H1 (cell line): ENCODE data around the gene PTPRCAP.

Experiments used
- BRCA1 ChIP-seq: IDR thresholded peaks from 2 replicates; pipeline ENCODE4 v1.6.1; 2012; ENCODE audit warnings: low read depth, low read length, improper control_type of control experiment
- CBX8 ChIP-seq: fragments of 300-800, 300-1000 bp; sonication (generic); IDR thresholded peaks from 2 replicates; pipeline ENCODE4 v1.7.1; 2016; ENCODE audit warnings: low read depth, low read length, borderline replicate concordance
- CEBPB ChIP-seq: IDR thresholded peaks from 2 replicates; pipeline ENCODE4 v1.6.1; 2012; ENCODE audit warnings: low read depth, low read length
- GABPA ChIP-seq: IDR thresholded peaks from 2 replicates; pipeline ENCODE4 v1.6.1; 2011; ENCODE audit warnings: mild to moderate bottlenecking, low read length, moderate library complexity, borderline replicate concordance; ENCODE audit not compliant: insufficient read depth
- HDAC2 ChIP-seq, 2 experiments: fragments of 300-600 bp in 1 of 2; sonication (generic) in 1 of 2; IDR thresholded peaks; 2 replicates each; pipeline ENCODE4 v1.6.1; 2011 to 2012; ENCODE audit warnings: low read depth in 2 of 2, low read length in 2 of 2, mild to moderate bottlenecking in 2 of 2, moderate library complexity in 2 of 2, borderline replicate concordance in 1 of 2, inconsistent platforms in 1 of 2
- KDM4A ChIP-seq: IDR thresholded peaks from one replicate; pipeline ENCODE4 v1.7.1; 2012; ENCODE audit warnings: low read depth, mild to moderate bottlenecking, moderate library complexity, low read length, inconsistent platforms; ENCODE audit not compliant: severe bottlenecking
- POLR2A ChIP-seq, 2 experiments: IDR thresholded peaks; 1 replicate in 1 of 2; 2 replicates in 1 of 2; pipeline ENCODE4 v1.6.1; 2011; ENCODE audit warnings: low read depth in 2 of 2, low read length in 2 of 2, mild to moderate bottlenecking in 2 of 2; ENCODE audit errors: control extremely low read depth in 1 of 2
- POLR2AphosphoS5 ChIP-seq: IDR thresholded peaks from 2 replicates; pipeline ENCODE4 v1.6.1; 2011; ENCODE audit warnings: low read depth, low read length
- RFX5 ChIP-seq: IDR thresholded peaks from 2 replicates; pipeline ENCODE4 v1.6.1; 2011; ENCODE audit warnings: low read depth, low read length, improper control_type of control experiment, borderline replicate concordance
- RNF2 ChIP-seq: fragments of 200-900, 300-1000 bp; sonication (generic); IDR thresholded peaks from 2 replicates; pipeline ENCODE4 v1.7.1; 2016; ENCODE audit warnings: borderline replicate concordance, low read depth, mild to moderate bottlenecking, antibody characterized with exemption, low read length; ENCODE audit not compliant: poor library complexity, severe bottlenecking; ENCODE audit errors: missing control alignments
- SP1 ChIP-seq: IDR thresholded peaks from 2 replicates; pipeline ENCODE4 v1.6.1; 2011; ENCODE audit warnings: low read depth, low read length
- TAF1 ChIP-seq: IDR thresholded peaks from 2 replicates; pipeline ENCODE4 v1.6.1; 2011; ENCODE audit warnings: mild to moderate bottlenecking, low read depth, low read length
- TF ChIP-seq, protein P1 (sequence below), 3 experiments: IDR thresholded peaks; 1 replicate in 2 of 3; 2 replicates in 1 of 3; pipeline versions ENCODE4 v1.5.1 to v1.6.1; 2011; ENCODE audit warnings: low read length in 3 of 3, mild to moderate bottlenecking in 3 of 3, inconsistent platforms in 2 of 3, low read depth in 1 of 3, moderate library complexity in 1 of 3; ENCODE audit not compliant: insufficient read depth in 1 of 3; ENCODE audit errors: control extremely low read depth in 1 of 3
- TF ChIP-seq, protein P2 (sequence below): IDR thresholded peaks from 2 replicates; pipeline ENCODE4 v1.6.1; 2012; ENCODE audit warnings: low read length, inconsistent platforms

DNA sequence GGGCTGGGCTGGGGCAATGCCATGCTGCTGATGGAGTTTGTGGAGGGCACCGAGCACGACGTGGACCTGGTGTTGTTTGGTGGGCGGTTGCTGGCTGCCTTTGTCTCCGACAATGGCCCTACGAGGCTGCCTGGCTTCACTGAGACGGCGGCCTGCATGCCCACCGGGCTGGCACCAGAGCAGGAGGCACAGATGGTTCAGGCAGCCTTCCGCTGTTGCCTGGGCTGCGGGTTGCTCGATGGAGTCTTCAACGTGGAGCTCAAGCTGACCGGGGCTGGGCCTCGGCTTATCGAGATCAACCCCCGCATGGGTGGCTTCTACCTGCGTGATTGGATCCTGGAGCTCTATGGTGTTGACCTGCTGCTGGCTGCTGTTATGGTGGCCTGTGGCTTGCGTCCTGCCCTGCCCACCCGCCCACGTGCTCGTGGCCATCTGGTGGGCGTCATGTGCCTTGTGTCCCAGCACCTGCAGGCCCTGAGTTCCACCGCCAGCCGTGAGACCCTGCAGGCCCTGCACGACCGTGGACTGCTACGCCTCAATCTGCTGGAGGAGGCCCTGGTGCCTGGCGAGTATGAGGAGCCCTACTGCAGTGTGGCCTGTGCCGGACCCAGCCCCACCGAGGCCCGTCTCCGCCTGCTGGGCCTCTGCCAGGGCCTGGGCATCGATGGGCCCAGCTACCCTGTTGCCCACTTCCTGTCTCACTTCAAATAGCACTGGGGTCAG lies 13.4 kb downstream of the PTPRCAP start:
- TF ChIP-seq BRCA1 (no peak), POLR2A (IDR thresholded peaks at IDR 0.05; ENCODE audit: control extremely low read depth in 1 of 2, low read depth in 2 of 2, low read length in 2 of 2) (no peak), POLR2AphosphoS5 (no peak), CBX8 (no peak), CEBPB (no peak), RNF2 (no peak), TAF1 (no peak), HDAC2 (IDR thresholded peaks at IDR 0.05; ENCODE audit: borderline replicate concordance in 1 of 2, low read depth in 2 of 2, low read length in 2 of 2) (no peak), RFX5 (no peak), KDM4A (no peak), GABPA (no peak), SP1 (no peak)
- TF ChIP-seq, protein P1, sequence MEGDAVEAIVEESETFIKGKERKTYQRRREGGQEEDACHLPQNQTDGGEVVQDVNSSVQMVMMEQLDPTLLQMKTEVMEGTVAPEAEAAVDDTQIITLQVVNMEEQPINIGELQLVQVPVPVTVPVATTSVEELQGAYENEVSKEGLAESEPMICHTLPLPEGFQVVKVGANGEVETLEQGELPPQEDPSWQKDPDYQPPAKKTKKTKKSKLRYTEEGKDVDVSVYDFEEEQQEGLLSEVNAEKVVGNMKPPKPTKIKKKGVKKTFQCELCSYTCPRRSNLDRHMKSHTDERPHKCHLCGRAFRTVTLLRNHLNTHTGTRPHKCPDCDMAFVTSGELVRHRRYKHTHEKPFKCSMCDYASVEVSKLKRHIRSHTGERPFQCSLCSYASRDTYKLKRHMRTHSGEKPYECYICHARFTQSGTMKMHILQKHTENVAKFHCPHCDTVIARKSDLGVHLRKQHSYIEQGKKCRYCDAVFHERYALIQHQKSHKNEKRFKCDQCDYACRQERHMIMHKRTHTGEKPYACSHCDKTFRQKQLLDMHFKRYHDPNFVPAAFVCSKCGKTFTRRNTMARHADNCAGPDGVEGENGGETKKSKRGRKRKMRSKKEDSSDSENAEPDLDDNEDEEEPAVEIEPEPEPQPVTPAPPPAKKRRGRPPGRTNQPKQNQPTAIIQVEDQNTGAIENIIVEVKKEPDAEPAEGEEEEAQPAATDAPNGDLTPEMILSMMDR (IDR thresholded peaks at IDR 0.05; ENCODE audit: control extremely low read depth in 1 of 3, insufficient read depth in 1 of 3, low read depth in 1 of 3, low read length in 3 of 3), result no peak
- TF ChIP-seq, protein P2, sequence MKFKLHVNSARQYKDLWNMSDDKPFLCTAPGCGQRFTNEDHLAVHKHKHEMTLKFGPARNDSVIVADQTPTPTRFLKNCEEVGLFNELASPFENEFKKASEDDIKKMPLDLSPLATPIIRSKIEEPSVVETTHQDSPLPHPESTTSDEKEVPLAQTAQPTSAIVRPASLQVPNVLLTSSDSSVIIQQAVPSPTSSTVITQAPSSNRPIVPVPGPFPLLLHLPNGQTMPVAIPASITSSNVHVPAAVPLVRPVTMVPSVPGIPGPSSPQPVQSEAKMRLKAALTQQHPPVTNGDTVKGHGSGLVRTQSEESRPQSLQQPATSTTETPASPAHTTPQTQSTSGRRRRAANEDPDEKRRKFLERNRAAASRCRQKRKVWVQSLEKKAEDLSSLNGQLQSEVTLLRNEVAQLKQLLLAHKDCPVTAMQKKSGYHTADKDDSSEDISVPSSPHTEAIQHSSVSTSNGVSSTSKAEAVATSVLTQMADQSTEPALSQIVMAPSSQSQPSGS, result no peak
